Nephron (organoid): ENCODE data around the gene DNAJB1.

Source experiments
- H3K27ac Mint-ChIP-seq, 3 experiments: 2 replicates each; pipeline ENCODE4 v1.8.0; 2020; ENCODE audit warnings: mixed read lengths in 3 of 3, mild to moderate bottlenecking in 2 of 3, moderate library complexity in 1 of 3
- H3K27me3 Mint-ChIP-seq: 2 replicates; pipeline ENCODE4 v1.8.0; 2021; ENCODE audit warnings: low read depth, mild to moderate bottlenecking, moderate library complexity, mixed read lengths
- H3K36me3 Mint-ChIP-seq: 2 replicates; pipeline ENCODE4 v1.8.0; 2020; ENCODE audit warnings: low read depth, mixed read lengths
- H3K4me1 Mint-ChIP-seq: 2 replicates; pipeline ENCODE4 v1.8.0; 2020; ENCODE audit warnings: mixed read lengths
- H3K4me3 Mint-ChIP-seq, 3 experiments: 2 replicates each; pipeline ENCODE4 v1.8.0; 2020; ENCODE audit warnings: mild to moderate bottlenecking in 3 of 3, mixed read lengths in 3 of 3, moderate library complexity in 2 of 3
- H3K9me3 Mint-ChIP-seq: 2 replicates; pipeline ENCODE4 v1.8.0; 2020; ENCODE audit warnings: mixed read lengths
- TF ChIP-seq, protein P1 (sequence below), 3 experiments: fragments of 200-600 bp; sonication (generic); IDR thresholded peaks; one replicate each; pipeline ENCODE4 v1.5.0; 2021; ENCODE audit warnings: antibody characterized with exemption in 3 of 3; ENCODE audit not compliant: unreplicated experiment in 3 of 3

DNAJB1 gene

DNA sequence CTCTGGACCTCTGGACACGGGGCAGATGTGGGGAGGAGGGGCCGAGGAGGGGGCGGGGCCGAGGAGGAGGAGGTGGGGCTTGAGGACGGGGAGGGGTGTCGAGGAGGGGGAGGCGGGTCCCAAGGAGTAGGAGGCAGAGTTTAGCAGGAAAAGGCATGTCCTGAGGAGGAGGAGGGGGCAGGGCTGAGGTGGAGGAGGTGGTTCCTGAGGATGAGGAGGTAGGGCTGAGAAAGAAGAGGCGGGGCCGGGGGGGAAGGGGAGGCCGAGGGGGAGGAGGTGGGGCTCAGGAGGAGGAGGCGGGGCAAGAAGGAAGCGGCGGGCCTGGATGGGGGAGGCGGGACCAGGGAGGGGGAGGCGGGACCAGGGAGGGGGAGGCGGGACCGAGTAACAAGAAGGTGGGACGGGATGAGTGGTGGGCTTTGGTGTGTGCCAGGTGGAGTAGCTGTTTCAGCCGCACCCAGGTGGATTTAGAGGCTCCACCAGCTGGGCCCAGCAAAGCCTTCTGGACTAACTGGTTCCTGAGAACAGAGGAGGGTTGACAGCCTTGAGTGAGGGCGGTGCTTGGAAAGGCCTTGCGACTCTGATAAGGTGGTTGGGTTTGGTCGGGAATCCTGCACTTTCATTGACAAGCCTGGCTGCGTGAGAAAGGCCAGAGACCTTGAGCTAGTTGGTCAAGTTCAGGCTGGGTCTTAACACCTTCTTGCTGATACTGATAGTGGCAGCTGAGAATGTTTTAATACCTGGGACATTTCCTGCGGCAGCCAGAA lies 18.9 kb upstream of the DNAJB1 start:
- peaks cover 13% of the 10 kb centered on the region for H3K36me3 Mint-ChIP-seq
- H3K9me3 Mint-ChIP-seq: no peaks in the 10 kb centered on the region
- TF ChIP-seq, protein P1, sequence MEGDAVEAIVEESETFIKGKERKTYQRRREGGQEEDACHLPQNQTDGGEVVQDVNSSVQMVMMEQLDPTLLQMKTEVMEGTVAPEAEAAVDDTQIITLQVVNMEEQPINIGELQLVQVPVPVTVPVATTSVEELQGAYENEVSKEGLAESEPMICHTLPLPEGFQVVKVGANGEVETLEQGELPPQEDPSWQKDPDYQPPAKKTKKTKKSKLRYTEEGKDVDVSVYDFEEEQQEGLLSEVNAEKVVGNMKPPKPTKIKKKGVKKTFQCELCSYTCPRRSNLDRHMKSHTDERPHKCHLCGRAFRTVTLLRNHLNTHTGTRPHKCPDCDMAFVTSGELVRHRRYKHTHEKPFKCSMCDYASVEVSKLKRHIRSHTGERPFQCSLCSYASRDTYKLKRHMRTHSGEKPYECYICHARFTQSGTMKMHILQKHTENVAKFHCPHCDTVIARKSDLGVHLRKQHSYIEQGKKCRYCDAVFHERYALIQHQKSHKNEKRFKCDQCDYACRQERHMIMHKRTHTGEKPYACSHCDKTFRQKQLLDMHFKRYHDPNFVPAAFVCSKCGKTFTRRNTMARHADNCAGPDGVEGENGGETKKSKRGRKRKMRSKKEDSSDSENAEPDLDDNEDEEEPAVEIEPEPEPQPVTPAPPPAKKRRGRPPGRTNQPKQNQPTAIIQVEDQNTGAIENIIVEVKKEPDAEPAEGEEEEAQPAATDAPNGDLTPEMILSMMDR (IDR thresholded peaks at IDR 0.05; ENCODE audit: unreplicated experiment in 3 of 3): no peak
- H3K27me3 Mint-ChIP-seq: no peaks in the 10 kb centered on the region
- H3K4me1 Mint-ChIP-seq: peaks cover 5% of the 10 kb centered on the region
- H3K4me3 Mint-ChIP-seq: peak overlapping the region in 1 of 3 experiments; percentile 57
- peak overlapping the region in 2 of 3 experiments; percentile 52 to 57 for H3K27ac Mint-ChIP-seq

DNA sequence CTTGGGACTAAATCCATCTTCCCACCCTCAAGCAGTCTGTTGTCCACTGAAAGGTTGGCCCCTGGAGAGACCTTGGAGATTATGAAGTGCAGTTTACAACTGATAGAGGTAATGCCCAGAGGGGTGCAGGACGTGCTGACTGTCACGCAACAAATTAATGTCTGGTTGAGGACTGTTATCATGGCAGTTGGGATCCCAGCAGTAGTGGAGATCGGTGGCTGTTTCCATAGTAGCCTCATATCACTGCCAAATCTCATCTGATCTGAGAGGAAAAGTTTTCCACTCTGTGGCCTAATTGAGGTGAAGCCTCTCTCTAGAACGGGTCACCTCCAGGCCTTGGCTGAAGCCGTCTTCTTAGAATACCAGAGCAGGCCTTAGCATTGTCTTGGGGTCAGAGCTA lies 15.3 kb upstream of the DNAJB1 start:
- Mint-ChIP-seq H3K27me3 (no peaks in the 10 kb centered on the region), H3K27ac (no peak overlapping the region), H3K4me1 (peaks cover 15% of the 10 kb centered on the region), H3K4me3 (peak overlapping the region in 1 of 3 experiments; percentile 30), H3K9me3 (no peaks in the 10 kb centered on the region), H3K36me3 (peaks cover 4% of the 10 kb centered on the region)
- TF ChIP-seq, protein P1 (IDR thresholded peaks at IDR 0.05; ENCODE audit: unreplicated experiment in 3 of 3): no peak

DNA sequence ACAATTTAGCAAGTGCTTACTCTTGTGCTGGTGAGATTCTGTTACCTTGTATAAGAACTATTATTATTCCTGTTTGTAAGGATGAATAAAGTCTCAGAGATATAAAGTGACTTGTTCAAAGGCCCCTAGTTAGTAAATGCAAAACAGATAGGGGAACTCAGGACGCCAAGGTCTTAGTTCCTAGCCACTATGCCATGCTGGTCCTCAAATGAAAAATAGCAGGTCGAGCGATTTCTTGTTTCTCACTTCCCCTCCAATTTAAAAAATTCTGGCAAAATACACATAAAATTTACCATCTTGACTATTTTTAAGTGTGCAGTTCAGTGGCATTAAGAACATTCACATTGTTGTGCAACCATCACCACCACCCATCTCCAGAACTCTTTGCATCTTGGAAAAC lies 12.3 kb upstream of the DNAJB1 start:
- Mint-ChIP-seq H3K4me1 (peaks cover 19% of the 10 kb centered on the region), H3K36me3 (peaks cover 4% of the 10 kb centered on the region), H3K9me3 (no peaks in the 10 kb centered on the region), H3K4me3 (peak overlapping the region; percentile 92 to 97 (median 94)), H3K27ac (peak overlapping the region in 2 of 3 experiments; percentile 52 to 96), H3K27me3 (no peaks in the 10 kb centered on the region)
- TF ChIP-seq, protein P1 (IDR thresholded peaks at IDR 0.05; ENCODE audit: unreplicated experiment in 3 of 3): no peak

DNA sequence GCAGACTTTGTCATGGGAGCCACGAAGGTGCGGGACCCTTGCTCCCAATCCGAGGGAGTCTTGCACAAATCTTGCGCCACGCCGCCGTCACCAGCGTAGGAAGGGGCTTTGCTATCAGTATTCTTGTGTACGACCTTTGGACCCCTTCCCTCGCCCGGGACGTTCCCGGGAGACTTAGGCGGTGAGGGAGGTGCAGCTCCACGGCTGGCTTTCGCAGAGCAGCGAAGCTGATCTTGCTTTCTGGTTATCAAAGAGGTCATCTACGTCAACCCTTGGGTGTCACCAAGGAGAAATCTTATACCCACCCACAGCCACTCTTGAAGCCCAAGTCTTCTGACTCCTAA lies 11.8 kb upstream of the DNAJB1 start:
- H3K36me3 Mint-ChIP-seq: peaks cover 4% of the 10 kb centered on the region
- H3K27ac Mint-ChIP-seq: peak overlapping the region; percentile 81 to 96 (median 95)
- H3K4me1 Mint-ChIP-seq: peaks cover 19% of the 10 kb centered on the region
- TF ChIP-seq, protein P1 (IDR thresholded peaks at IDR 0.05; ENCODE audit: unreplicated experiment in 3 of 3): no peak
- no peaks in the 10 kb centered on the region for H3K9me3 Mint-ChIP-seq
- peak overlapping the region; percentile 92 to 97 (median 94) for H3K4me3 Mint-ChIP-seq
- no peaks in the 10 kb centered on the region for H3K27me3 Mint-ChIP-seq

DNA sequence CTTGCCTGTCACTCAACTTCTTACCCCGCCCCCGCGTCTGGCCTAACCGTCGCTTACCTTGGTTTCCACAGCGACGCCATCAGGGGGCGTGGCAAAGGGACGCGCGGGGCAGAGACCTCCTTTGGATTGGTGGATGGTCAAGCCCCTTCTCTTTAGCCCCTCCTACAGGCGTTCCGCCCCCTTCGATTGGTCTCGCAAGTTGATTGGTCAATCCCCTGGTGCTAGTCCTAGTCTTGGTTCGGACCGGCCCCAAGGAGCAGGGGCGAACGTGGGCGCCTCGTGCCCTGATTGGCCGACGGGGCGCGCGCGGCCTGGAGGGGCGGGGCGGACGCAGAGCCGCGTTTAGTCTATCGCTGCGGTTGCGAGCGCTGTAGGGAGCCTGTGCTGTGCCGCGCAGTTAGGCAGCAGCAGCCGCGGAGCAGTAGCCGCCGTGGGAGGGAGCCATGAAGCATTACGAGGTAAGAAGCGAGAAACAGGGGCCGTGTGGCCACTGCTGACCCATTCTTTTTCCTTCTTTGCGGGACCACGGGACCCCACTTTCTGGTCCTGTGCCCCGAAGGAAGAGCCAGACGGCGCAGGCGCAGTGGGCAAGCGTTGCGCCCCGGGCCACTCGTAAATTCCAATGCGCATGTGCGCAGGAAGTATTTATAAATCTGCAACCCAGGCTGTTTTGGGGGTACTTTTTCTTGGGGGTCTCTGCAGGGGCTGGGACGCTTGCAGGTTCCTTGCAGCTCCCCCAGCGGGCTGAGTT lies 11.2 kb upstream of the DNAJB1 start, which contains the start of gene TECR:
TSS of gene TECR (plus strand) at position 341 of the 751 bp plus-strand sequence. CDS start at position 444, 103 bp downstream.
- Mint-ChIP-seq H3K27me3 (no peaks in the 10 kb centered on the region), H3K9me3 (no peaks in the 10 kb centered on the region), H3K4me1 (peaks cover 19% of the 10 kb centered on the region), H3K36me3 (peaks cover 4% of the 10 kb centered on the region), H3K4me3 (peak within 1 kb of the TSS; percentile 92 to 97 (median 94)), H3K27ac (peak within 1 kb of the TSS; percentile 81 to 96 (median 95))
- TF ChIP-seq, protein P1 (IDR thresholded peaks at IDR 0.05; ENCODE audit: unreplicated experiment in 3 of 3): no peak
